HG02852 (cell line): ENCODE results near the gene CTU1.
"Not testable (repeated sequence)": the region's sequence is repeated elsewhere in the genome, so short reads cannot be mapped to it uniquely, and the experiment has no call there.

Experiments used
- ATAC-seq: cut with Tn5 transposase; IDR thresholded peaks from one replicate; pipeline ENCODE4 v1.9.1; 2021; ENCODE audit warnings: mild to moderate bottlenecking, moderate library complexity; ENCODE audit not compliant: unreplicated experiment

CTU1 gene

GRCh38 chr19:51108066-51108804 lies at the start of gene CTU1:
TSS of gene CTU1 (minus strand) at chr19:51108409. CDS start at chr19:51104569, 3,840 bp downstream.
- peak; percentile 93 for ATAC-seq

- no peak for ATAC-seq
Measured at GRCh38 chr19:51157265-51157664, 49.1 kb upstream of the CTU1 start.

- no peak for ATAC-seq
Measured at GRCh38 chr19:51156710-51157109, 48.5 kb upstream of the CTU1 start.

- ATAC-seq = no peak
Measured at GRCh38 chr19:51150627-51151026, 42.4 kb upstream of the CTU1 start.

GRCh38 chr19:51148580-51148979 lies 40.4 kb upstream of the CTU1 start:
- ATAC-seq = no peak

- ATAC-seq = no peak
Measured at GRCh38 chr19:51147663-51148062, 39.5 kb upstream of the CTU1 start.

- ATAC-seq = no peak
Measured at GRCh38 chr19:51146751-51147150, 38.5 kb upstream of the CTU1 start.

GRCh38 chr19:51145916-51146493 lies 37.8 kb upstream of the CTU1 start:
- ATAC-seq = no peak

GRCh38 chr19:51144482-51145045 lies 36.4 kb upstream of the CTU1 start:
- ATAC-seq = no peak

GRCh38 chr19:51143486-51143885 lies 35.3 kb upstream of the CTU1 start:
- no peak for ATAC-seq

- not testable (repeated sequence) for ATAC-seq
Measured at GRCh38 chr19:51142809-51143475, 34.7 kb upstream of the CTU1 start.

GRCh38 chr19:51142119-51142518 lies 33.9 kb upstream of the CTU1 start, which contains the start of gene SIGLEC7:
TSS of gene SIGLEC7 (plus strand) at chr19:51142301. CDS start at chr19:51142370, 69 bp downstream.
- no peak for ATAC-seq

- no peak for ATAC-seq
Measured at GRCh38 chr19:51141181-51141580, 33.0 kb upstream of the CTU1 start.

- ATAC-seq = no peak
Measured at GRCh38 chr19:51140441-51140840, 32.2 kb upstream of the CTU1 start.

- ATAC-seq = no peak
Measured at GRCh38 chr19:51139299-51140014, 31.2 kb upstream of the CTU1 start.

GRCh38 chr19:51138549-51138979 lies 30.4 kb upstream of the CTU1 start:
- no peak for ATAC-seq

- ATAC-seq = no peak
Measured at GRCh38 chr19:51137792-51138425, 29.7 kb upstream of the CTU1 start.

GRCh38 chr19:51136851-51137551 lies 28.8 kb upstream of the CTU1 start:
- ATAC-seq = no peak

- no peak for ATAC-seq
Measured at GRCh38 chr19:51135986-51136762, 28.0 kb upstream of the CTU1 start.
